HTR-8/SVneo (cell line): Measurements from ENCODE around the gene DIPK2A.
A peak's percentile ranks its signal among the peaks of the same experiment; 100 is the strongest.

Experiments used
- DNase-seq: peaks from one replicate; pipeline ENCODE4 v3.0.0; 2011; ENCODE audit warnings: low spot score, mixed read lengths; ENCODE audit not compliant: insufficient read length
- FAIRE-seq: peaks from 2 replicates; lab custom pipeline; 2011; peaks lifted over from hg19 to GRCh38; lab: Jason Lieb, UNC

The DIPK2A gene

DNA sequence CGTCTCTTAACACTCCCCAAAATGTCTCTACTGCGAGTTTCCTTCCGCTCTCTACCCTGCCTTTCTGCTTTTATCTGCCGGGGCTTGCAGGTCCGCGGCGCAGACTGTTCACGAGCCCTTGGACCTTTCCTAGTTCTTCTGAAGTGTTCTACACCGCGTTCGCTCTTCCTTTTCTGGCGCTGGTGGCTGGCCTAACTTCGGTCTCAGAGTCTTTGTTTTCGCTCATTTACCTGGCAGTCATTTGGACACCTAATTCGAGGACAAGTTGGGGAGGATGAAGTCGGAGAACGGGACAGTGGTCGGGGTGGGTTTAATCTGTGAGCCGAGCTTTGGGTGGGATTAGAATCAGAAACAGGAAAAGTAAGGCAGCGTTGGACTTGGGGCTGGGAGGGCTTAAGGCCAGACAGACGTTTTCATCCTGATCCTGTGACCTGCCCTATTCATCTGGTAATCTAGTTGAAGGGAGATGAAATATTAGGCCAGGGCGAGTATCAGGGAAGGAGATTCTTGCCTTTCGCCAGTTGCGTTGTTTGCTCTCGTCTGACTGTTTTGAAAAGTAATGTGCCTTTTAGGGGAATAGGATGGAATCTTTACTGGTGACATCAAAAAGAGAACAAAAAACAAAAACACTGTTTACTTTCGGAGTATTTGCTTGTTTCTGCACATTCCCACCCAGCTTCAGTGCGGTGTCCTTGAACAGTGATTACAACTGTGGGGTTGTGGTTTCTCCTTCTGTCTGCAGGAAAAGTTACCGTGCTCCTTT, 1.8 kb downstream of the DIPK2A start:
- FAIRE-seq (no peak), DNase-seq (peak; percentile 46)

DNA sequence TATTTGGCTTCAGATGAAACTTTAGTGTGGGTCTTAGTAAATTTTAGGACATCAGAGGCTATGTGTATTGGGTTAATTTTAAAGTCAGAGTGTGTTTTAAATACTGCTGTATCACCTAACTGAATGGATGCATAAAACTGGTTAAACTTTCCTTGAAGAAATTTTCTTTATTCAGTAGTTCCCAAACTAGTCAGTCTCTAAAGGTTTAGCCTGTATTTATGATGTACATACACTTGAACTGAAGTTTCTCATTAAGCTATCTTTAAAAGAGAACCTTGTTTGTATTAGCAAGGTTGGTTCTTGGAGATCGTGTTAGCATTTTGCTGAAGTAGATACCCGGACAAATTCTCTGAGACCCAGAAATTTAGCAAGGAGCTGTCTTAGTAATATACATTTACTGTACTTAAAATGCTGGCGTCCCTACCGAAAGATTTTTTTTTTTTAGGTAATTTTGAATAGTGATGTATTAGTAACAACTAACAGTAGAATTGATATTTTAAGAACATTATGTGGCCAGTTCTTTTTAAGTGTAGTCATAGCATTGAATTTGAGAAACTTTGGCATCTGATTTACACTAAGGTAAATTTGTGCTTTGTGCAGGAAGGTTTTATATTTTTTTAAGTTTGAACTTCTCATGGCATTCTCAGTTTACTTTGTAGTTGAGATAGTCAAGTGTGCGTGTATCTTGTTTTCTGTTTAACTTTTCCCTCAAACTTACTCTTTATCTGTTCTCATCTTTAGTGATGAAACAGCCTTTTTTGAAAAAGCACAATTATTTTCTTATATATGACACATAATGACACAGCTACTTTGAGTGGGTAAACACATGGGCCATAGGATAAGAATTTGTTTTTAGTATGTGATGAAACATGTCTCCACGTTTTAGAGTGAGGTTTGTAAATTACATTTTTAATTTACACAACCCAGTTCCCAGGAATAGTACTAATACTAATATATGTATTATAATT, 2.9 kb downstream of the DIPK2A start:
- no peak for FAIRE-seq
- DNase-seq, result no peak

DNA sequence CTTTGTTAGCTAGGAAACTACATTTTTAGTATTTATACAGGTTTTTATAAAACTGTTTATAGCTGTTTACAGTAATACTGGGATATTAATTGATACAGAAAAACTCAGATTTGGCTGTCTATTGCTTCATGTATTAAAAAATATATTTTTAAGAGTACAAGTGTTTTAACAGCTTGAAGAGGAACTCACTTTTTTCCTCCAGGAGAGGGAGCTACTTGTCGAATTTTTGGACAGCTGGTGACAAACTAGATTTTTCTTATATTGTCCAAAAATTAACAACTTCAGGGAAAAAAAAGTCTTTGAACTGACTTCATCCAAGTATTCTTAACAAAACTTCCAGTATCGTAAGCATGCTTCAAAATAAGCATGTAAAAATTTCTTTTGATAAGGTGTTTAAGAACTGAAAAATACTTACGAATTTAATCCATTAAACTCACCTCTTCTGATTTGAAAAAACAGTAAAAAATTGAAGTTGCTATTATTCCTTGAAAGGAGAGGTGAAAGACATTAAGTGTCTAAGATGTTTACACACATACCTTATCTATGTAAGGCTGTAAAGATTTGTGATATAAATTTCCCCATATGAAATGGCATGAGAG, 4.0 kb downstream of the DIPK2A start:
- FAIRE-seq (no peak), DNase-seq (no peak)

DNA sequence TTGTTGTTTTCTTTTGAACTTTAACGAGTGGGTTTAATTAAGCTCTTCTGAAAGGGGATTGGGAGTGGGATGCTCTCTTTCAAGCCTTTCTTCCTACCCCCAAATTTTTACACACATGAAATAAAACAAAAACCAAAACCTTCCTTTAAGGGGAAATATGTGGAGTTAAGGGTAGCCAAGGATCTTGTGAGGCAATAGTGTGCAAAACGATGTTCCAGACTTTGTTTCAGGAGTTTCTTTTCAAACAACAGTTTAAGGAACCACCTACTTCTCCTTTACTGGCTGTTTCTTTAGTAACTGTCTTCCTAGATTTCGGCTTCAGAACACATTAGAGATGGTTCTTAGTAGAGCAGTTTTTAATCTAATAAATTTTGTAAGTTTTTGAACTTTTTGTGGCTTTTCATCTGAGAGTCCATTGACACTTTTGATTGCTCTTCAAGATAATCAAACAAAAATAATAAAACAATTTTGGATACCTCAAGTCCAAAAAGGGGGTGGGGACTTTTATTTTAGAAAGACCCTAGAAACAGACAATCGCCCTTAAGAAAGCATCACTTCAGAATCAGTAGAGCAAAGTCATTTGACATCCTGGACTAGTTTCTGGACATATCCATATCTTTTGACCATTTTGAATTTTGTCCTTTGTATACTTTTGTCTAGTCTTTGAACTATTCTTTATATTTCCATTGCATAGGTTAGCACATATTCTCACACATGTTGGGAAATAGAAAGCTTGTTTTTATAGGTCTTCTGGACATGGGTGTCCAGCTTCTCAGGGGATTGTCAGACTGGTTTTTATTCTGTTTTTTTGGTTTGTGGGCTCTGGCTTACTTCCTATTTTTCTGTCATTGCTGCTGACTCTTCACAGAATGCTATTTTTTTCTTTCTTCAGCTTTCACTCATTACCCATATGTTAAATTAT, 6.0 kb downstream of the DIPK2A start:
- FAIRE-seq (no peak), DNase-seq (no peak)

DNA sequence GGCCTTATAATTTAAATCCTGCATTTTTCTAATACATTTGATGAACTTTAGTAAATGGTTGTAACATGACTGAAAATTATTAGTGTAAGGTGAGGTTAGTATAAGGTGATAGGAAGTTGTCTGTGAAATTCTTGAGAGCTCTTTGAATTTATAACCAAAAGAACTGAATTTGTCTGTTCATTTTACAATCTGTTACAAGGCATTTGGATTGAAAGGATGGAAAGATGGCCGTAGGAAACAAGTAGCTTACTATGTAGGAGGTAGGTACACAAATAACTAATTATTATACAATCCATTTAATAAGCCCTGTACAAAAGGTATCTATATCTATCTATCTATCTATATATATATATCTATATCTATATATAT, 6.6 kb downstream of the DIPK2A start:
- DNase-seq (no peak), FAIRE-seq (no peak)

DNA sequence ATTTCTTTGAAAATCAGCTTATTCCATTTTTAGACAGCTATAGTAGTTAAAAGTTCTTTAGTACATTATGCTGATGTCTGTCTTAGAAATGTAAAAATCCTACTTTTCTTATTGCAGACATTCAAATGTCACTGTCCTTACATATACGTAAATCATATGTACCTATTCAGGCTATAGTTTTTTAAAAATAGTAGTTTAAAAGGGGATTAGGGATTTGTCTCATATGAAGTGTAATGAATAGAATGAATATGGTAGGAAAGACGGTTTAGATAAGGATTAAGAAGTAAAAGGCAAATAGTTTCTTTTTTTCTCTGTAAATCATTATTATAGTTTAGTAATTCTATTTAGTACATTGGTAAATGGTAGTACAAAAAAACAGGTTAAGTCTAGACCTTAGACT, 7.4 kb downstream of the DIPK2A start:
- DNase-seq (no peak), FAIRE-seq (no peak)

DNA sequence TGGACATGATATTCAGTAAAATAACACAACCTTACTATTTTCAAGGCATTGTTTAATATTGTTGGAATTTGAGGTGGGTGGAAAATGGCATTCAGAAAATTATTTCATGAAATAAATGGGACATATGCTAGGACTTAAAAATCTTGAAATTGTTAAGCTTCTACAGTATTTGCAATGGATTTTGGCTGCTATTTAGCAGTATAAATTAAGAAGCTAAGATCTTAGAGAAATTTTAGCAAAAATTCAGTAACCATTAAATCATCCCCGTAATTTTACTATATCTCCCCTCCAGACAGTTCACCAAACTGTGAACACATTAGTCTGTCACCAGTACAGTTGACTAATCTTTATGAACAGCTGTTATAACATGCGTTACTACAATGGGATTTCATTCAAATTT, 8.2 kb downstream of the DIPK2A start:
- FAIRE-seq (no peak), DNase-seq (no peak)

DNA sequence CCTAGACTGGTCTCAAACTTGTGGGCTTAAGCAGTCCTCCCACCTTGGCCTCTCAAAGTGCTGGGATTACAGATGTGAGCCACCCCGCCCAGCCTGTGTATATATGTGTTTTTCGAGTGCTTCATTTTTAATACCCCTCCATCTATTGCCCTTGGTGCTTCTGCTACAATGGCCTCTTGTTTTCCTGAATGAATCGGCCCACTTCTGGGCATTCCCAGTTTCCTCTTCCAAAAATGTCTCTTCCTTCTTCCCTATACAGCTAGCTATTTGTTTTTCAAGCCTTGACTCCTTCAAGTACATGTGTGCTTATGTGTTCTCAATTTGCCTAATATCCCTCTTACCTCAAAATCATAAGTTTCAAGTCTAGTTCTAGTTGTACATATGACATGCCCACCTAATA, 16.7 kb downstream of the DIPK2A start:
- no peak for FAIRE-seq
- no peak for DNase-seq

DNA sequence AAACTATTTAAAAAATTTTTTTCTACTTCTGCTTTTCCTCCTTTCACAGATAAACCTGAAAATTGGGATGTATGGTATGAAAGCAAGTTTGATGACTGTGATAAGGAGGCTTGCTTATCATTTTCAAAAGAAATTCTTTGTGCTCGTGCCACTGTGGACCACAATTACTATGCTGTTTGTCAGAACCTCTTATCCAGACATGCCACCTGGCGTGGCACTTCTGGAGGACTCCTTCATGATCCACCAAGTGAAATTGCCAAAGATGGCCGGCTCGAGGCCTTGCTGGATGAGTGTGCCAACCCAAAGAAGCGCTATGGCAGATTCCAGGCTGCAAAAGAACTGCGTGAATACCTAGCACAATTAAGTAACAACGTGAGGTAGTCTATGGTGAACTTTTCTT, 17.8 kb downstream of the DIPK2A start:
- DNase-seq, result no peak
- no peak for FAIRE-seq

DNA sequence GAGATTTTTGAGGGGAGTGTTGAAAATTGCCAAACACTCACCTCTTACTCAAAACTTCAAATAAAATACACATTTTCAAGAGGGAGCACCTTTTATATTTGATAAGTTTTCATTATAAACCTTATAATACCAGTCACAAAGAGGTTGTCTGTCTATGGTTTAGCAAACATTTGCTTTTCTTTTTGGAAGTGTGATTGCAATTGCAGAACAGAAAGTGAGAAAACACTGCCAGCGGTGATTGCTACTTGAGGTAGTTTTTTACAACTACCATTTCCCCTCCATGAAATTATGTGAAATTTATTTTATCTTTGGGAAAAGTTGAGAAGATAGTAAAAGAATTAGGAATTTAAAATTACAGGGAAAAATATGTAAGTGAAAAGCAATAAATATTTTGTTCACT, 20.1 kb downstream of the DIPK2A start:
- no peak for DNase-seq
- FAIRE-seq, result no peak

DNA sequence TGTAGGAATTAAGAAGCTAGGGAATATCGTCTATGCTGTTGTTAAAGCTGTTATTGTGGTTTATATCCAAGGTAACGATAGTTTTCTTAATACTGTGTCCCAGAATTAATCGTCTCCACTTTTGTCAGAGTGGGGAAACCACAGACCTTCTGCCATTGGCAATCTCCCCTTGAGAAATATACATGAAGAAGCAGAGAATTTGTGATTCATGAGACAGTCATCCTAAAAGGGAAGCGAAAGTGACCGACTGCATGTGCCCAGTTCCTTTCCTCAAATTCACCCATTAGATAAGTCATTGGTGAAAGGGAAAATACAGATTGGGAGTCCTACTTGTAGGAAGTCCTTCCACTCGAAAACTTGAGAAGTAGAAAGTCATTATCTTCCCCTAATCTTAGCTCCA, 26.6 kb downstream of the DIPK2A start:
- peak; percentile 38 for FAIRE-seq
- peak; percentile 2 for DNase-seq

DNA sequence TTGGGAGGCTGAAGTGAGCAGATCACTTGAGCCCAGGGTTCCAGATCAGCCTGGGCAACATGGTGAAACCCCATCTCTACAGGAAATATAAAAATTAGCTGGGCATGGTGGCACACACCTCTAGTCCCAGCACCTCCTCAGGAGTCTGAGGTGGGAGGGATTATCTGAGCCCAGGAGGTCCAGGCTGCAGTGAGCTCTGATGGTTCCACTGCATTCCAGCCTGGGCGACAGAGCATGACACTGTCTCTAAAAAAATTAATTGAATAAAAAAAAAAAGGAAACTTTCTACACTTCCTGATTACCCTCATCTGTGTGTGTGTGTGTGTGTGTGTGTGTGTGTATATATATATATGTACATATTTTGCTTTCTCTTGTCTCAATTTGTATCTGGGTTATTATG, 31.4 kb downstream of the DIPK2A start:
- FAIRE-seq, result no peak
- DNase-seq, result no peak

DNA sequence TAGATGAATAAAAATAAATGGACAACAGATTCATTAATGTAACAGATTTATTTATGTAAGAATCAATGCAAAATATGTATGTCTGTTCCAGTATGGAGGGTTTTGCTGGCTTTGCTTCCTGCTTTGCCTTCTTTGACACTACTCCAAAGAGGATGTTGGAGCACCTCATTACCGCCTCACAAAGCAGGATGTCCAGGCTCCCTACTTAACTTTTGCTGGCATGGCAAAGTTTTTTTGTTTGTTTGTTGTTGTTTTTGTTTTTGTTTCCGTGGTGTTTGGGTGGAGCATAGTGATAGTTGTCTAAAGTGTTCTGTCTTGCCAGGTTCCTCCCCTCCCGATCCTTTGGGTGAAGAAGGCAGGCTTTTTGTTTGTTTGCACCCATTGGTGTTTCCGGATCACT, 38.7 kb downstream of the DIPK2A start:
- no peak for DNase-seq
- FAIRE-seq, result no peak

DNA sequence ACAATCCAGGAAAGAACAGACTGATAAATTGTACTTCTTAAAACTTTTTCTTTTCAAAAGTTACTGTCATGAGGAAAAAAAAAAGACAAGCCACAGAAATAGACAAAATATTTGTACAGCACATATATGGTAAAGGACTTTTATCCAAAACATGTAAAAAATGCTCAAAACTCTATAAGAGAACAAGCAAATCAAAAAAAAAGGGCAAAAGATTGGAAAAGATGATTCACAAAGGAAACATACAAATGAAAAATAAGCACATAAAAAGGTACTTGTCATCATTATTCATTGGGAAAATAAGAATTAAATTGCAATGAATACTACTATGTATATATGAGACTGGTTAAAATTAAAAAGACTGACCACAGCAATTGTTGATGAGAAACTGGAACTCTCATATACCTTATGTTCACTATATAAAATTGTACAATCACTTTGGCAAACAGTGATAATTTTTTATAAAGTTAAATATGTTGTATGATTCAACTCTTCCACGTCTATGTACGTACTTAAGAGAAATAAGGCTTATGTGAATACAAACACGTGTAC, 39.7 kb downstream of the DIPK2A start:
- no peak for FAIRE-seq
- no peak for DNase-seq

DNA sequence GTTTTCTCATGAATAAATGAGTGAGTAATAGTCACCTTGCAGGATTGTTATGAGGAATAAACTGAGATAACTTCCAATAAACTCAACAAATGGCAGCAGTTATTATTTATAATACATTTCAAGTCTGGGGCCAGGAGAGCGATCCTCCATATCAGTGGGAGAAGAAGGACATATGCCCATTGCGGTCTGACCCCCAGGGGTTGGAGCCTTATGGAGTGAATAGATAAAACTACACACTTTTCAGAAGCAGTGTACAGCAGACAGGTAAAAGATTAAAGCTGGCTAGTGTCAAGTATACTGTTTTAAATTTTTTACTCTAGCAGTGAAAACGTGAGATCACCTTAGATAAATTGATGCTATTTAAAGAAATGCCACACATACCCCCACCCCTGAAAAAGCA, 43.5 kb downstream of the DIPK2A start:
- FAIRE-seq (no peak), DNase-seq (no peak)

DNA sequence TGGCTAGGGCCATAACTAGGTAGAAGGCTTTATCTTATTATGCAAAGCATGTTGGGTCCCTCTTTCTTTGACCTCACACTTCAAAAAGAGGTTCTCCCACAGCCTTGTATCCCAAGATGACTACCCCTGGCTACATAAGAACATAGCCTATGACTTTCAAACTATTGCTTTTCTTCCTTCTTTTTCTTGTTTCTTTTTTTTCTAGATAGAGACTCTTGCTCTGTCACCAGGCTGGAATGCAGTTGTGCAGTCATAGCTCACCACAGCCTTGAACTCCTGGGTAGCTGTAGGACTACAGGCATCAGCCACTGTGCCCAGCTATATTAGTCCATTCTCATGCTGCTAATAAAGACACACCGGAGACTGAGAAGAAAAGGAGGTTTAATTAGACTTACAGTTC, 47.2 kb downstream of the DIPK2A start:
- peak; percentile 57 for FAIRE-seq
- DNase-seq, result no peak
